SK-N-SH (cell line): ENCODE results near the gene GRB7. TPM values are rescaled to one million over a fixed set of nuclear protein-coding genes. Genes with fewer than 3 reads are reported as not detected.

Experiments used
- CTCF ChIA-PET: fragments of 300-600, 350-600 bp; formaldehyde crosslinking; extraction: SDS; loops from one replicate; lab custom pipeline; 2021; lab: Yijun Ruan, JAX
- POLR2A ChIA-PET: fragments of 350-600 bp; sonication (Branson Sonifier 250); formaldehyde crosslinking; extraction: SDS; loops from one replicate; lab custom pipeline; 2020; ENCODE audit warnings: antibody characterized with exemption, inconsistent platforms; lab: Yijun Ruan, JAX
- DNase-seq: peaks from one replicate; pipeline ENCODE4 v3.0.0; 2012
- H2AFZ ChIP-seq: fragments of 200-600 bp; sonication (generic); 2 replicates; pipeline ENCODE4 v1.8.1; 2016; ENCODE audit warnings: antibody characterized with exemption, mild to moderate bottlenecking, low read depth
- H3F3A ChIP-seq: fragments of 200-600 bp; sonication (generic); replicated peaks from 2 replicates; pipeline ENCODE3; 2016; ENCODE audit warnings: antibody characterized with exemption, mild to moderate bottlenecking; ENCODE audit not compliant: insufficient read depth
- H3K27ac ChIP-seq, 2 experiments: fragments of 200-500 bp in 1 of 2; fragments of 200-600 bp in 1 of 2; sonication (Bioruptor generic) in 1 of 2; sonication (generic), shearing (Covaris generic) in 1 of 2; 2 replicates each; pipeline versions ENCODE4 v1.5.1 to v1.6.1; 2014 to 2016; ENCODE audit warnings: low read depth in 2 of 2, inconsistent platforms in 1 of 2, low read length in 1 of 2, mild to moderate bottlenecking in 1 of 2, mixed read lengths in 1 of 2
- H3K27me3 ChIP-seq: fragments of 200-600 bp; sonication (generic), shearing (Covaris generic); 2 replicates; pipeline ENCODE4 v1.6.1; 2016; ENCODE audit warnings: mixed run types; ENCODE audit not compliant: insufficient read depth
- H3K36me3 ChIP-seq, 2 experiments: fragments of 200-500 bp in 1 of 2; fragments of 200-600 bp in 1 of 2; sonication (Bioruptor generic) in 1 of 2; sonication (generic) in 1 of 2; replicated peaks in 1 of 2; 2 replicates each; pipeline versions ENCODE3 to v1.5.1; 2014 to 2016; ENCODE audit warnings: low read length in 1 of 2, mild to moderate bottlenecking in 1 of 2; ENCODE audit not compliant: insufficient read depth in 2 of 2, control insufficient read depth in 1 of 2
- H3K4me1 ChIP-seq, 2 experiments: fragments of 200-500 bp in 1 of 2; fragments of 200-600 bp in 1 of 2; sonication (Bioruptor generic) in 1 of 2; sonication (generic), shearing (Covaris generic) in 1 of 2; 2 replicates each; pipeline versions ENCODE4 v1.5.1 to v1.6.1; 2014 to 2016; ENCODE audit warnings: low read depth in 1 of 2, low read length in 1 of 2, mixed run types in 1 of 2; ENCODE audit not compliant: insufficient read depth in 2 of 2, control insufficient read depth in 1 of 2
- H3K4me2 ChIP-seq: fragments of 200-600 bp; sonication (generic), shearing (Covaris generic); 2 replicates; pipeline ENCODE4 v1.6.1; 2017; ENCODE audit warnings: mixed run types
- H3K4me3 ChIP-seq, 2 experiments: fragments of 200-500 bp in 1 of 2; fragments of 200-600 bp in 1 of 2; sonication (Bioruptor generic) in 1 of 2; sonication (generic), shearing (Covaris generic) in 1 of 2; 2 replicates each; pipeline versions ENCODE4 v1.5.1 to v1.8.1; 2014 to 2016; ENCODE audit warnings: low read depth in 2 of 2, inconsistent platforms in 1 of 2, low read length in 1 of 2, mild to moderate bottlenecking in 1 of 2, mixed read lengths in 1 of 2, moderate library complexity in 1 of 2
- H3K79me2 ChIP-seq: fragments of 200-600 bp; sonication (generic); 2 replicates; pipeline ENCODE4 v1.8.1; 2017; ENCODE audit warnings: mild to moderate bottlenecking; ENCODE audit not compliant: insufficient read depth
- H3K9ac ChIP-seq: fragments of 200-600 bp; sonication (generic); 2 replicates; pipeline ENCODE4 v1.6.1; 2017; ENCODE audit warnings: mixed run types
- H3K9me2 ChIP-seq: fragments of 200-600 bp; sonication (generic); 2 replicates; pipeline ENCODE4 v1.6.1; 2017; ENCODE audit warnings: mixed run types
- H3K9me3 ChIP-seq: fragments of 200-600 bp; sonication (generic); 2 replicates; pipeline ENCODE4 v1.6.1; 2017; ENCODE audit warnings: mixed run types, mild to moderate bottlenecking, moderate library complexity
- H4K20me1 ChIP-seq: fragments of 200-600 bp; sonication (generic); 2 replicates; pipeline ENCODE4 v1.6.1; 2017; ENCODE audit warnings: mild to moderate bottlenecking, mixed run types; ENCODE audit not compliant: insufficient read depth
- CHD2 ChIP-seq: fragments of 150-350 bp; IDR thresholded peaks from 2 replicates; pipeline ENCODE4 v1.6.1; 2018; ENCODE audit warnings: low read length; ENCODE audit not compliant: partially characterized antibody
- ELF1 ChIP-seq: IDR thresholded peaks from 2 replicates; pipeline ENCODE4 v1.4.0; 2012
- EP300 ChIP-seq, 2 experiments: IDR thresholded peaks; 2 replicates each; pipeline versions ENCODE4 v1.4.0 to v1.6.1; 2012; ENCODE audit warnings: borderline replicate concordance in 1 of 2, low read depth in 1 of 2, low read length in 1 of 2
- EZH2phosphoT487 ChIP-seq: fragments of 200-600 bp; sonication (generic); IDR thresholded peaks from 2 replicates; pipeline ENCODE4 v1.6.1; 2017; ENCODE audit warnings: low read depth, mixed run types, mild to moderate bottlenecking, antibody characterized with exemption, moderate library complexity, borderline replicate concordance
- FOXJ3 ChIP-seq: sonication (generic); formaldehyde crosslinking; IDR thresholded peaks from 2 replicates; pipeline ENCODE4 v1.5.1; 2020; ENCODE audit warnings: mild to moderate bottlenecking, missing genetic modification reagents
- GATA2 ChIP-seq: sonication (generic); formaldehyde crosslinking; IDR thresholded peaks from 2 replicates; pipeline ENCODE4 v1.5.0; 2020; ENCODE audit warnings: mild to moderate bottlenecking, missing genetic modification reagents
- IRF3 ChIP-seq: fragments of 150-350 bp; IDR thresholded peaks from 2 replicates; pipeline ENCODE4 v1.6.1; 2016; ENCODE audit warnings: mild to moderate bottlenecking, low read depth, low read length
- JUND ChIP-seq: IDR thresholded peaks from 2 replicates; pipeline ENCODE4 v1.4.0; 2012
- MEF2A ChIP-seq: IDR thresholded peaks from 2 replicates; pipeline ENCODE4 v1.4.0; 2012; ENCODE audit warnings: low read depth, borderline replicate concordance
- NFIC ChIP-seq: IDR thresholded peaks from 2 replicates; pipeline ENCODE4 v1.4.0; 2012; ENCODE audit warnings: borderline replicate concordance
- PBX3 ChIP-seq: IDR thresholded peaks from 2 replicates; pipeline ENCODE4; 2012
- RCOR1 ChIP-seq: fragments of 150-350 bp; IDR thresholded peaks from 2 replicates; pipeline ENCODE4 v1.6.1; 2017; ENCODE audit warnings: antibody characterized with exemption, low read length
- RXRA ChIP-seq: IDR thresholded peaks from 2 replicates; pipeline ENCODE4 v1.4.0; 2012; ENCODE audit warnings: low read depth, mild to moderate bottlenecking, borderline replicate concordance
- TAF1 ChIP-seq: IDR thresholded peaks from 2 replicates; pipeline ENCODE4 v1.6.1; 2012; ENCODE audit warnings: low read depth, mild to moderate bottlenecking, low read length, moderate library complexity, borderline replicate concordance
- TEAD4 ChIP-seq: IDR thresholded peaks from 2 replicates; pipeline ENCODE4 v1.4.0; 2012; ENCODE audit warnings: mild to moderate bottlenecking, borderline replicate concordance; ENCODE audit not compliant: insufficient read depth
- USF2 ChIP-seq: fragments of 150-350 bp; IDR thresholded peaks from 2 replicates; pipeline ENCODE4 v1.6.1; 2017; ENCODE audit warnings: antibody characterized with exemption, low read length, low read depth, borderline replicate concordance
- WGBS: methylation state at CpG from one replicate; pipeline ENCODE4 v1.1.6; 2017; ENCODE audit warnings: low lambda C conversion rate; 5-methylcytosine and 5-hydroxymethylcytosine counted together
- polyA plus RNA-seq, 3 experiments: library from polyadenylated mRNA; depleted of rRNA; stranded (reverse); fragments of >200 nt; gene quantifications; 2 replicates each; pipeline ENCODE4 v1.2.3, GENCODE V29; 2012
- TF ChIP-seq, protein P1 (sequence below): IDR thresholded peaks from 2 replicates; pipeline ENCODE4 v1.4.0; 2012; ENCODE audit warnings: low read depth, borderline replicate concordance

Gene GRB7
- polyA plus RNA-seq, 1 of the 3 experiments (the other 2 are of a cell fraction): not detected

- TF ChIP-seq PBX3: no peak
Observed at GRCh38 chr17:39745335-39746144, 7.8 kb downstream of the GRB7 start (continued).

- 83% methylated on average over 4 of the region's 7 CpGs for WGBS
- no peaks in the 10 kb centered on the region for H3K79me2 ChIP-seq
- DNase-seq: no peak
- no peak for TF ChIP-seq EZH2phosphoT487
- no peak for TF ChIP-seq RCOR1
- no peak for TF ChIP-seq CHD2
- TF ChIP-seq EP300 (IDR thresholded peaks at IDR 0.05; ENCODE audit: borderline replicate concordance in 1 of 2, low read depth in 1 of 2, low read length in 1 of 2): no peak
- TF ChIP-seq TAF1: no peak
- TF ChIP-seq TEAD4: no peak
- TF ChIP-seq USF2: no peak
- TF ChIP-seq MEF2A: no peak
- no peak for TF ChIP-seq GATA2 (CRISPR knock-in tag)
- no peak for TF ChIP-seq NFIC
- TF ChIP-seq, protein P1, sequence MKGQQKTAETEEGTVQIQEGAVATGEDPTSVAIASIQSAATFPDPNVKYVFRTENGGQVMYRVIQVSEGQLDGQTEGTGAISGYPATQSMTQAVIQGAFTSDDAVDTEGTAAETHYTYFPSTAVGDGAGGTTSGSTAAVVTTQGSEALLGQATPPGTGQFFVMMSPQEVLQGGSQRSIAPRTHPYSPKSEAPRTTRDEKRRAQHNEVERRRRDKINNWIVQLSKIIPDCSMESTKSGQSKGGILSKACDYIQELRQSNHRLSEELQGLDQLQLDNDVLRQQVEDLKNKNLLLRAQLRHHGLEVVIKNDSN: no peak
- TF ChIP-seq JUND: no peak
- no peak for TF ChIP-seq IRF3
- no peak for TF ChIP-seq FOXJ3 (CRISPR knock-in tag)
- TF ChIP-seq RXRA: no peak
- no peak for TF ChIP-seq ELF1
- no peak for TF ChIP-seq PBX3
- no peaks in the 10 kb centered on the region for H3K9me3 ChIP-seq
- CTCF ChIA-PET: no interaction called here
- 0 out of 2 replicates have a peak, but pooled peaks cover 7% of the 10 kb centered on the region for H3K27me3 ChIP-seq
- POLR2A ChIA-PET: no interaction called here
- H3K9me2 ChIP-seq: no peaks in the 10 kb centered on the region
- H2AFZ ChIP-seq: no peak overlapping the region
- H3K4me1 ChIP-seq: peaks cover 0 to 8% of the 10 kb centered on the region in 2 experiments; a peak in 1 of 4 replicates
- no peaks in the 10 kb centered on the region for H4K20me1 ChIP-seq
- no peak overlapping the region for H3K9ac ChIP-seq
- H3K4me3 ChIP-seq: no peak overlapping the region
- H3K36me3 ChIP-seq: no peaks in the 10 kb centered on the region
- H3K4me2 ChIP-seq: no peak overlapping the region
- no peaks in the 10 kb centered on the region for H3F3A ChIP-seq
- H3K27ac ChIP-seq: no peak overlapping the region
Observed at GRCh38 chr17:39746145-39746461, 8.4 kb downstream of the GRB7 start.
